Prostate gland (tissue), 2 donors: ENCODE data around the gene KRT7. TPM values are rescaled to one million over a fixed set of nuclear protein-coding genes. Genes with fewer than 3 reads are reported as not detected.
"Not testable (repeated sequence)": the region's sequence is repeated elsewhere in the genome, so short reads cannot be mapped to it uniquely, and the experiment has no call there.

ENCODE experiments used
- DNase-seq: peaks from one replicate; pipeline ENCODE4 v3.0.0-alpha.2; 2019; ENCODE audit warnings: low spot score
- H3K27ac ChIP-seq, 2 donors: fragments of 200-600 bp; sonication (generic); 2 replicates each; pipeline ENCODE4 v1.5.1; 2017 to 2019
- H3K27me3 ChIP-seq: fragments of 200-600 bp; sonication (generic); replicated peaks from 2 replicates; pipeline ENCODE4 v1.5.1; 2019; ENCODE audit not compliant: insufficient read depth
- H3K36me3 ChIP-seq, 2 donors: fragments of 200-600 bp; sonication (generic); 1 replicate in 1 of 2; 2 replicates in 1 of 2; pipeline versions ENCODE4 v1.5.1 to v1.8.1; 2017 to 2019
- H3K4me1 ChIP-seq: fragments of 200-600 bp; sonication (generic); replicated peaks from 2 replicates; pipeline ENCODE4 v1.5.1; 2019
- H3K4me3 ChIP-seq, 2 donors: fragments of 200-600 bp; sonication (generic); 2 replicates each; pipeline ENCODE4 v1.5.1; 2017 to 2019
- H3K9me3 ChIP-seq: fragments of 200-600 bp; sonication (generic); 2 replicates; pipeline ENCODE4 v1.5.1; 2017
- POLR2A ChIP-seq: fragments of 450-650 bp; IDR thresholded peaks from one replicate; pipeline ENCODE4 v1.6.1; 2016; ENCODE audit warnings: antibody characterized with exemption, mild to moderate bottlenecking
- POLR2AphosphoS5 ChIP-seq: sonication (generic); formaldehyde crosslinking; IDR thresholded peaks from one replicate; pipeline ENCODE4 v1.6.1; 2017; ENCODE audit warnings: antibody characterized with exemption
- WGBS: methylation state at CpG from one replicate; pipeline ENCODE4 v1.1.5; 2018; 5-methylcytosine and 5-hydroxymethylcytosine counted together
- intact Hi-C: fragments of 100-400 bp; cut with DNase I; formaldehyde crosslinking; loops from one replicate; pipeline ENCODE4 v1.14.2; 2022
- total RNA-seq, 2 donors: library from RNA; depleted of rRNA; stranded (reverse); fragments of >200 nt; gene quantifications; one replicate each; pipeline ENCODE4 v1.1.0, GENCODE V29; 2016
- TF ChIP-seq, protein P1 (sequence below), 4 experiments: fragments of 200-600 bp in 2 of 4; fragments of 450-650 bp in 2 of 4; sonication (generic) in 2 of 4; IDR thresholded peaks; 1 replicate in 3 of 4; 2 replicates in 1 of 4; pipeline ENCODE4 v1.5.1; 2016 to 2019; ENCODE audit warnings: antibody characterized with exemption in 4 of 4, mild to moderate bottlenecking in 2 of 4, moderate library complexity in 2 of 4

Gene KRT7
- total RNA-seq, 2 donors from 2014 or later, result 53.1 to 151 TPM

DNA sequence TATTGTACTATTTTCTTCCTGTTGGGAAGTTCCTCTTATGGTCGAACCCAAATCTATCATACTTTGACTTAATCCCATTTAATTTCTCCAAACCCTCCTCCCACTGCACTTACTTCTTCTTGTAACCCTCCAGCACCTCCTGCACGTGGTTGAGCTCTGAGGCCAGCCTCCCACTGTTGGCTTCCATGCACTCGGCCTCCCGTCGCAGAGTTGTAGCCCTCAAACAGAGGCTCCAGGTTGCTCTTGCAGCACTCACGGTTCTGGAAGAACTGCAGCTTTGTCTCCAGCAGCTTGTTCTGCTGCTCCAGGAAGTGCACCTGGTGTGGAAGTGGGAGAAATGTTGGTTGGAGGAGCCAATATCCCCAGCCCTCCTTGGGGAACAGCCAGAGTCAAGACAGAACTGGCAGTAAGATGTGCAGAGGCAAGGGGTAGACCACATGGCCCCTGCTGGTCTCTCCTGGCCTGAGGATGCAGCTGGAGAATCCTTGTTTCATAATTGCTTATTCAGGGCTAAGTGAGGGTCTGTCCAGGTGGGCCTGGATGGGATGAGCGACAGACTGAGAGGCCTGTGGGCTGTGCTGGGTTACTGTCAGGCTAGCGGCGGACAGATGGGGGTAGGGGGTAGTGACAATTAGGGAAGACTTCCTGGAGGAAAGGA, 23.0 kb downstream of the KRT7 start:
- no peaks in the 10 kb centered on the region for H3K4me1 ChIP-seq
- DNase-seq, result no peak
- no peaks in the 10 kb centered on the region for H3K9me3 ChIP-seq
- H3K27ac ChIP-seq, result no peak overlapping the region
- 79% methylated on average over 9 of the region's 9 CpGs for WGBS
- no peaks in the 10 kb centered on the region for H3K36me3 ChIP-seq
- peaks cover 1% of the 10 kb centered on the region for H3K27me3 ChIP-seq
- no peak overlapping the region for H3K4me3 ChIP-seq
- TF ChIP-seq POLR2A, result no peak
- TF ChIP-seq, protein P1, sequence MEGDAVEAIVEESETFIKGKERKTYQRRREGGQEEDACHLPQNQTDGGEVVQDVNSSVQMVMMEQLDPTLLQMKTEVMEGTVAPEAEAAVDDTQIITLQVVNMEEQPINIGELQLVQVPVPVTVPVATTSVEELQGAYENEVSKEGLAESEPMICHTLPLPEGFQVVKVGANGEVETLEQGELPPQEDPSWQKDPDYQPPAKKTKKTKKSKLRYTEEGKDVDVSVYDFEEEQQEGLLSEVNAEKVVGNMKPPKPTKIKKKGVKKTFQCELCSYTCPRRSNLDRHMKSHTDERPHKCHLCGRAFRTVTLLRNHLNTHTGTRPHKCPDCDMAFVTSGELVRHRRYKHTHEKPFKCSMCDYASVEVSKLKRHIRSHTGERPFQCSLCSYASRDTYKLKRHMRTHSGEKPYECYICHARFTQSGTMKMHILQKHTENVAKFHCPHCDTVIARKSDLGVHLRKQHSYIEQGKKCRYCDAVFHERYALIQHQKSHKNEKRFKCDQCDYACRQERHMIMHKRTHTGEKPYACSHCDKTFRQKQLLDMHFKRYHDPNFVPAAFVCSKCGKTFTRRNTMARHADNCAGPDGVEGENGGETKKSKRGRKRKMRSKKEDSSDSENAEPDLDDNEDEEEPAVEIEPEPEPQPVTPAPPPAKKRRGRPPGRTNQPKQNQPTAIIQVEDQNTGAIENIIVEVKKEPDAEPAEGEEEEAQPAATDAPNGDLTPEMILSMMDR (IDR thresholded peaks at IDR 0.05), result no peak
- no peak for TF ChIP-seq POLR2AphosphoS5
- intact Hi-C loops, result no loop called here

DNA sequence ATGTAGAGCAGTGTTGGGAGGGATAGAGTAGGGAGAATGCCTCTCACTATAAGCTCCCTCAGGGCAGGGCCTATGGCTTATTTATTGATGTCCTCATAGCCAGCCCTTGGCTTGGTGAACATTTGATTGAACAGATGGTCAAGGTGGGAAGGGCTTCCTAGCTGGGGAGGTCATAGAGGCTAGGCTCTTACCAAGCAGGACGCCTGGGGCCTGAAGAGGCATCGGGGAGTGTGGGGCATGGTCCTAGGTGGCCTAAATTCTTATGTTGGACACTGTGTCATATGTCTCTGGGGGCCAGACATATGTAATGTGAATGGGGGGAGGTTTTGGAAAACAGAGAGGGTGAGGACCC, 23.5 kb downstream of the KRT7 start:
- Histone ChIP-seq H3K27ac (no peak overlapping the region), H3K9me3 (no peaks in the 10 kb centered on the region), H3K27me3 (peaks cover 1% of the 10 kb centered on the region), H3K4me3 (no peak overlapping the region), H3K36me3 (no peaks in the 10 kb centered on the region), H3K4me1 (no peaks in the 10 kb centered on the region)
- intact Hi-C loops, result no loop called here
- DNase-seq, result no peak
- TF ChIP-seq POLR2A (no peak), POLR2AphosphoS5 (no peak)
- TF ChIP-seq, protein P1 (IDR thresholded peaks at IDR 0.05), result no peak
- WGBS, result 75% methylated on average over 2 of the region's 2 CpGs

DNA sequence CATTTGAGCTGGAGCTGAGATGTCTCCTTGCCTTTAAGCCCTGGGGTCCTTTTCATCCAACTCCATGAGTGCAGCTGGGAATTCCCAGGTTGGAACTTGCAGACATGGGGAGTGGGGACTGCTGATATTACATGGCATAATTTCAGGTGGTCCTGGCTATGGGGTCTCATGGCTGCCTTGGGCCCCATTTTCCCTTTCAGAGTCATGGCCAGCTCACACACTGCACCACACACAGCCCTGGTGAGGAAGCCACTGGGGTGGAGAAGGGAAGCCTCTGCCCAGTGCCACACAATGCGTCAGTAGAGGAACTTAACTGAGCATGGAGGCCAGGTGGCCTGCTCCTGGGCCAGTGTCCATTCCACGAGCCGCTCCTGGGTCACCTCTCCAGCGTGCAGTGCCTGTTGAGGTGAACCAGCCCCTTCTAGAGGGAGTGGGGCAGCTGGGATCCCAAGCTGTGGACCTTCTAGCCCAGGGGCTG, 24.1 kb downstream of the KRT7 start:
- no peak overlapping the region for H3K27ac ChIP-seq
- H3K36me3 ChIP-seq, result no peaks in the 10 kb centered on the region
- no peak for DNase-seq
- TF ChIP-seq POLR2AphosphoS5, result no peak
- no peak for TF ChIP-seq POLR2A
- TF ChIP-seq, protein P1 (IDR thresholded peaks at IDR 0.05), result no peak
- peaks cover 1% of the 10 kb centered on the region for H3K27me3 ChIP-seq
- no peaks in the 10 kb centered on the region for H3K9me3 ChIP-seq
- intact Hi-C loops, result no loop called here
- 95% methylated on average over 4 of the region's 4 CpGs for WGBS
- no peak overlapping the region for H3K4me3 ChIP-seq
- H3K4me1 ChIP-seq, result no peaks in the 10 kb centered on the region

DNA sequence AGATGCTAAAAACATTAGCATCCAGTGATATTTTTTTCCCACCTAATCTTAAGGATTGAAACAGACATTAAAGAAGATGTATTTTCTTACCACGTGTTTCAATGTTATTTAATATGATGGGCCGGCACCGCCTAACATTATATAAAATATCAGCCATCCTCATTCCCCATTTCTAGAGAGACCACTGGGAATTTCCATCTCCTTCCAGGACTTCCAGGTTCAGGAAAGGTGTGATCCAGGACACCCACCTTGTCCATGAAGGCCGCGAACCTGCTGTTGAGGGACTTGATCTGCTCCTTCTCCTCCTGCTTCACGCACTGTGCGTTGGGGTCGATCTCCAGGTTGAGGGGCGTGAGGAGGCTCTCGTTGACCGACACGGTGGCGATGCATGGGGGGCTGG, 24.9 kb downstream of the KRT7 start:
- DNase-seq, H3K36me3 ChIP-seq, H3K4me3 ChIP-seq, H3K4me1 ChIP-seq, H3K27me3 ChIP-seq, H3K27ac ChIP-seq, H3K9me3 ChIP-seq, intact Hi-C loops: not testable (repeated sequence)
- 89% methylated on average over 9 of the region's 13 CpGs for WGBS

DNA sequence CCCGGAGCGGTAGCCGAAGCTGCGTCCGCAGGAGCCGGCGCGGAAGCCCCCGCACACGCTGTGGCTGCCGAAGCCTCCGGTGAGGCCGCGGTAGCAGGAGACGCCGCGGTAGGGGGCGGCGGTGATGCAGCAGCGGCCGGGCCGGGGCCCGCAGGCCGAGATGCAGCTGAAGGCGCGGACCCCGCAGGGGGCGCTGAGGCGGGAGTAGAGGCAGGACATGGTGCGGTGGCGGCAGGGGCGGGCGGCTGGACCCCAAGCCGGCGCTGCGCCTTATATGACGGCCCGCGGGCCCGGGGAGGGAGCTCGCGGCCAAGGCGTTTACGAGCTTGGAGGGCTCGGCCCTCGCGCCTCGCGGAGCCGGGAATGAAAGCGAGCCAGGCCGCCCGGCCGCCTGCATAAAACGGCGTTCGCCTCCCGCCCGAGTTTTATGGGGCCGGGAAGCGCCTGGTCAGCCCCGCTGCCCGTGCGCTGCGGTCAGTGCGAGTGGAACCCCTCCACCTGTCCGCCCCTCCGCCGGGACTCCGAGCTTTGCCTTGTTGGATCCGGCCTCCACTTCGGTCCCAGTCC, 25.4 kb downstream of the KRT7 start:
- no peaks in the 10 kb centered on the region for H3K9me3 ChIP-seq
- H3K4me3 ChIP-seq, result no peak overlapping the region
- no peak for DNase-seq
- H3K36me3 ChIP-seq, result no peaks in the 10 kb centered on the region
- H3K4me1 ChIP-seq, result no peaks in the 10 kb centered on the region
- intact Hi-C loops, result no loop called here
- WGBS, result 23% methylated on average over 57 of the region's 72 CpGs
- no peak overlapping the region for H3K27ac ChIP-seq
- peaks cover 1% of the 10 kb centered on the region for H3K27me3 ChIP-seq
- TF ChIP-seq, protein P1 (IDR thresholded peaks at IDR 0.05), result no peak
